HG02943 (cell line): Measurements from ENCODE around the gene OBSL1.

Source experiments
- ATAC-seq: cut with Tn5 transposase; IDR thresholded peaks from one replicate; pipeline ENCODE4 v1.9.1; 2021; ENCODE audit warnings: mild to moderate bottlenecking, low read depth, moderate library complexity; ENCODE audit not compliant: unreplicated experiment

Gene OBSL1

GRCh38 chr2:219516888-219517287 is 54.5 kb downstream of the OBSL1 start:
- no peak for ATAC-seq

GRCh38 chr2:219515874-219516629 is 55.3 kb downstream of the OBSL1 start:
- no peak for ATAC-seq

- ATAC-seq, result no peak
Measured at GRCh38 chr2:219514836-219515235, 56.5 kb downstream of the OBSL1 start.

GRCh38 chr2:219514196-219514761 is 57.1 kb downstream of the OBSL1 start, which contains the start of gene ASIC4:
Gene ASIC4, plus strand, starts transcription at chr2:219514482. Its CDS starts 243 bp downstream, at chr2:219514725.
- no peak for ATAC-seq

GRCh38 chr2:219513787-219514186 is 57.6 kb downstream of the OBSL1 start:
- ATAC-seq, result no peak

- ATAC-seq, result no peak
Measured at GRCh38 chr2:219512524-219513216, 58.7 kb downstream of the OBSL1 start.

- no peak for ATAC-seq
Measured at GRCh38 chr2:219511547-219512325, 59.6 kb downstream of the OBSL1 start.

GRCh38 chr2:219510512-219511135 is 60.7 kb downstream of the OBSL1 start:
- ATAC-seq, result no peak

- ATAC-seq, result no peak
Measured at GRCh38 chr2:219509780-219510511, 61.4 kb downstream of the OBSL1 start.

- ATAC-seq, result no peak
Measured at GRCh38 chr2:219508971-219509779, 62.2 kb downstream of the OBSL1 start.

GRCh38 chr2:219508444-219508734 is 63.0 kb downstream of the OBSL1 start:
- ATAC-seq, result no peak

GRCh38 chr2:219507581-219508443 is 63.5 kb downstream of the OBSL1 start:
- no peak for ATAC-seq

GRCh38 chr2:219506802-219507526 is 64.4 kb downstream of the OBSL1 start:
- ATAC-seq, result no peak

GRCh38 chr2:219506153-219506801 is 65.1 kb downstream of the OBSL1 start:
- ATAC-seq, result no peak

- ATAC-seq, result no peak
Measured at GRCh38 chr2:219505585-219505984, 65.8 kb downstream of the OBSL1 start.

GRCh38 chr2:219502618-219503017 is 68.7 kb downstream of the OBSL1 start:
- no peak for ATAC-seq

GRCh38 chr2:219501849-219502248 is 69.5 kb downstream of the OBSL1 start:
- ATAC-seq, result no peak
